Measurements from ENCODE around the gene ANTXRL. TPM values are rescaled to one million over a fixed set of nuclear protein-coding genes. Genes with fewer than 3 reads are reported as not detected.
"Not testable (repeated sequence)": the region's sequence is repeated elsewhere in the genome, so short reads cannot be mapped to it uniquely, and the experiment has no call there.

ANTXRL gene
- total RNA-seq, 2 experiments from 2014 or later = not detected

DNA sequence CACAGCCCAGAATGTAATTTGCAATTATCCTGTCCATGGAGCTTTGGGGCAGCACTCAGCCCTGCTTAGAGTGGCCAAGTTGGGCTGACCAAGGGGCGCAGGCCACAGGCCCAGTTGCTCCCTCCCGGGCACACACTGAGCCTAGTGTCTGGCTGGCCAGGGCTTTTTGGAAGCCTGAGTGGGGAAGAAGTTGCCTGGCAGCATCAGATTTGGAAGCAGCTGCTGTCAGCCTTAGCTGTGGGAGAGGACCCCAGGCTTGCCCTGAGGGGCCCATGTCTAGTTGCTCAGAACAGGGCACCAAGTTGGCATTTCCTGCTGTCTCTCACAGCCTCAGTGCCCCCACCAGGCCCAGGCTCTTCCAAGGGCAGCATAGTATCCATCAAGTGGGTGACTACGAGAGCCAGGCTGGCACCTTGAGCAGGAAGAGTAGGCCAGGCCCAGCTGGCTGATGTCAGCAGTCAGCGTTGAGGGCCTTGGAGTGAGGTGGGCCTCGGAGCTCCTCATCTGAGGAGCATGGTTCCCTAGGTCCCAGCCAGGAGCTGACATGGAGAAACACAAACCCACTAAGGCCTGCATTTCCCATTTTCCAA, 14.4 kb downstream of the ANTXRL start:
- H3K27ac Mint-ChIP-seq = peak overlapping the region; percentile 37
- ChIA-PET CTCF (no interaction called here), POLR2A (no interaction called here)
- no peak overlapping the region for H3K4me3 Mint-ChIP-seq
- H3K36me3 Mint-ChIP-seq (ENCODE audit: low read depth) = no peaks in the 10 kb centered on the region
- ATAC-seq = no peak
- no peaks in the 10 kb centered on the region for H3K27me3 Mint-ChIP-seq (ENCODE audit: low read depth)
- H3K4me1 Mint-ChIP-seq (ENCODE audit: low read depth) = peaks cover 24% of the 10 kb centered on the region
- H3K9me3 Mint-ChIP-seq (ENCODE audit: insufficient read depth) = no peaks in the 10 kb centered on the region
- DNase-seq = no peak

DNA sequence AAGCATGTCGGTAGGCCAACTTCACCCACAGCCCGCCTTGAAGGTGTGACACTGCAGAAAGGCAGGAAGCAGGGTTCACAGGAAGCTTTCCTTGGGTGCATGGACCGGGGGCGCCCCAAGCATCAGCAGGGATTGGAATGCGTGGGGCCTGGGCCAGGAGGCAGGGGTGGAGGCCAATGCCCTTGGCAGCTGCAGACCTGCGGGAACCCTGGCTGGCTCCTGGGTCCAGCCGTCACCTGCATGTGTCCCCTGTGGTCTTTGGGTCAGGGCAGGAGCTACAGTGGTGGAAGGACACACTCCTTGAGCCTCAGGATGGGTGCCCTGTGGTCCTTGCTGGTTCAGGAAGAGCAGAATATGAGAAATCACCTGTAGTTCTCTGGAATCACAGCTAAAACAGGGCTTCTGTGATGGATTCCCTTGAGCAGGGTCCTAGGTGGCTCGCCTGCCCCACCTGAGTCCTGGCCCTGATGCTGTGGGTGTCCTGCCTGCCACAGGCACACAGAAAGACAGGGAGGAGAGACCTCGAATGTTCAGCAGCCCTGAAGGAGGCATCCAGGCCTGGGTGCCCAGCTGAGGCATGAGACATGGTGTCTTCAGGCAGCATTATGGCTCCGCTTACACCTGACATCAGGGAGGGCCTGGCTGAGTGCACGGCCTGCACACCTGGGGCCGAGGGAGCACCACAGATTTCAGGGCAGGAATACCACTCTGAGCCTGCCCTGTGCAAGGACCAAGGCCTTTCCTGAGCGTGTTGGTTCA, 15.1 kb downstream of the ANTXRL start:
- ChIA-PET CTCF (no interaction called here), POLR2A (no interaction called here)
- no peaks in the 10 kb centered on the region for H3K9me3 Mint-ChIP-seq (ENCODE audit: insufficient read depth)
- no peak overlapping the region for H3K4me3 Mint-ChIP-seq
- peaks cover 24% of the 10 kb centered on the region for H3K4me1 Mint-ChIP-seq (ENCODE audit: low read depth)
- ATAC-seq (no peak), DNase-seq (no peak)
- H3K36me3 Mint-ChIP-seq (ENCODE audit: low read depth) = no peaks in the 10 kb centered on the region
- H3K27ac Mint-ChIP-seq = no peak overlapping the region
- peaks cover 2% of the 10 kb centered on the region for H3K27me3 Mint-ChIP-seq (ENCODE audit: low read depth)

DNA sequence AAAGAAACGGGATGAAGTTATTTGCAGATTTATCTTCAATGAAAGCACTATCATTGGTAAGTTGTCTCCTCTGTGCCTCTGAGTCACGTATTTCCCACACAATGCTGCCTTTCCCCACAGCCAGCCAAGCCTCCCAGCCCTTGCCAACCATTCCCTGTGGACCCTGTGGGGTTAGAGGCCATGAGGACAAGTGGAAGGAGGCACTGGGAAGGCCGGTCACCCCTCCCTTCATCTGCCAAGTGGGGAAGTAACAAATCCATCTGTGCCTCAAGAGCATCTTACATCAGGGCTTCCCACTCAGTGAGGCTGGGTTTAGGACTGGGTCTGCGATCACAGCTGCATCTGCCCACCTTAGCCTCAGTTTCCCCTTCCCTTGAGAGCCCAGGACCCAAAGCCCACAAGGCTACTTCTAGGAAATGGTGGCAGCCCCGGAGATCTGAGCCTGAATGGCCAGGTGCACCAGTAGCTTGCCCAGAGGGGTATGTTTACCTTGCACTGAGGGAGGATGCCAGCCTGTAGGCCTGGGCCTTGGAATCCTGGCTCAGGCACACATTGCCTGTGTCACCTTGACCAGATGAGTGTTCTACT, 16.1 kb downstream of the ANTXRL start:
- H3K9me3 Mint-ChIP-seq (ENCODE audit: insufficient read depth); H3K36me3 Mint-ChIP-seq (ENCODE audit: low read depth); ATAC-seq; CTCF ChIA-PET; H3K27me3 Mint-ChIP-seq (ENCODE audit: low read depth); H3K4me3 Mint-ChIP-seq; DNase-seq; POLR2A ChIA-PET; H3K27ac Mint-ChIP-seq: not testable (repeated sequence)
- peaks cover 24% of the 10 kb centered on the region for H3K4me1 Mint-ChIP-seq (ENCODE audit: low read depth)

DNA sequence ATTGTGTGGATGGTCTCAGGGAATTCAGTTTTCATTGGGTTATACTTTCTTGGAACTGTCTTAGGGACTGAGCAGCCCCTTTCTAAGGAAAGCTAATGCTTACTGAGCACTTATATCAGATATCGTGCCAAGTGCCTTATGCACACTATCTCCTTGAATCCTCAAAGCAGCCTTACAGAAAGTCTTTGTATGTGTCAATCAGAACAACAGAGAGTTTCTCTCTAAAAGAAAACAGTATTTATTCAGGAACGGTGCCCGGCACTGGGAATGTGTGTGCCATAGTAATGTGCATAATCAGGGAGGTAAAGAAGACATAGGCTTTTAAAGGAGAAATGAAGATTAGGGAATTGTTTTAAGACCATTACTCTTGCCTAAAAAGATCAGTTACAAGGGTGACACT, 17.3 kb downstream of the ANTXRL start:
- Mint-ChIP-seq H3K9me3 (ENCODE audit: insufficient read depth) (no peaks in the 10 kb centered on the region), H3K4me3 (no peak overlapping the region), H3K27ac (no peak overlapping the region), H3K27me3 (ENCODE audit: low read depth) (peaks cover 2% of the 10 kb centered on the region), H3K4me1 (ENCODE audit: low read depth) (peaks cover 12% of the 10 kb centered on the region), H3K36me3 (ENCODE audit: low read depth) (no peaks in the 10 kb centered on the region)
- POLR2A ChIA-PET = no interaction called here
- no peak for DNase-seq
- CTCF ChIA-PET = no interaction called here
- ATAC-seq = no peak

DNA sequence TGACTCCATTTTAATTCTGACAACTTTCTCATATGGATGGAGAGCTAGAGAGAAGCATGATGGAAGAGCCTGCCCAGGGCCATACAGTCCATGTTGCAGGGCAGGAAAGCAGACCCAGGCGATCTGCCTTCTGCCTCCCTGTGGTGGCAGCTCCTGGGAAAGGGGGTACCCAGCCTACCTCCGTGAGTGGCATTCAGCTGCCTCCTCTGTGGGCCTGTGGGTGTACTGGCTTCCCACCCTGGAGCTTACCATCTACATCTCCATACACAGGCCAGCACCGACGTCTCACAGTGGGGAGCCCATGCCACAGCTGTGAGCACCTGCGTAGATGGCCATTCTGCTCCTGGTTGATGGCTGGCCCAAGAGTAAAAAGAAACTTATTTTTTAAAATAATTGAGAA, 17.9 kb downstream of the ANTXRL start:
- H3K27ac Mint-ChIP-seq; H3K4me3 Mint-ChIP-seq; POLR2A ChIA-PET; DNase-seq; H3K27me3 Mint-ChIP-seq (ENCODE audit: low read depth); CTCF ChIA-PET; ATAC-seq; H3K4me1 Mint-ChIP-seq (ENCODE audit: low read depth); H3K9me3 Mint-ChIP-seq (ENCODE audit: insufficient read depth); H3K36me3 Mint-ChIP-seq (ENCODE audit: low read depth): not testable (repeated sequence)

DNA sequence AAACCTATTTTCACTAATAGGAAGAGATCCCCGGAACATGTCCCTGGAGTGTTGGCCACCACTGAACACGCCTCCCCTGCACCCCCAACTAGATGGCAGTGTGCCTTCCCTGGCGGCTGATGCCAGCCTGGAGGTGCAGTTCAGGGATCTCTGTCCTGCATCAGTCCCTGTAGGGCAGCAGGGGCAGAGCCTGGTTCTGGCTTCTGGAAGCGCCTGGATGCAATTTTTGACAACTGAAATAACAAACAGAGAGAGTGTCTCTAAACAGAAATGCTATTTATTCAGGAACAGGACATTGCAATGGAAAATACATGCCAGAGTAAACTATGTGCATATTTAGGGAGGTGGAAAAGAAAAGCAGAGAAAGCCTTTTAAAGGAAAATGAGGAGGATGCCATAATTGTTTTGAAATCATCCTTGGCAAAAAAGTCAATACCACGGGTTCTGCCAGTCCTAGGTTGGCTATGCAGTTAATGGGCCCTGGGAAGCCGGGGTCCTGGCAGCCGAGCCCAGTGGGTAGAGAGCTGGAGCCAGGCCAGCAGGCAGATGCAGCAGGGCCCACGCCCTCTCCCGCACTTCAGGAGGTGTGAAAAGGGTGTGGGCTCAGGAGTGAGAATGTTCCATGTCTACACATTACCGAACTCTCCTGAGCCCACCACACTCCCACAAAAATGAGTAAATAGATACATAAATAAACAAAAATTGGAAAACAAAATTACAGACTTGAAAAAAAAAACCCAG, 18.5 kb downstream of the ANTXRL start:
- H3K27ac Mint-ChIP-seq = no peak overlapping the region
- peaks cover 4% of the 10 kb centered on the region for H3K4me1 Mint-ChIP-seq (ENCODE audit: low read depth)
- peaks cover 2% of the 10 kb centered on the region for H3K27me3 Mint-ChIP-seq (ENCODE audit: low read depth)
- ATAC-seq (no peak), DNase-seq (no peak)
- no peak overlapping the region for H3K4me3 Mint-ChIP-seq
- CTCF ChIA-PET = no interaction called here
- no peaks in the 10 kb centered on the region for H3K9me3 Mint-ChIP-seq (ENCODE audit: insufficient read depth)
- POLR2A ChIA-PET = no interaction called here
- H3K36me3 Mint-ChIP-seq (ENCODE audit: low read depth) = no peaks in the 10 kb centered on the region

DNA sequence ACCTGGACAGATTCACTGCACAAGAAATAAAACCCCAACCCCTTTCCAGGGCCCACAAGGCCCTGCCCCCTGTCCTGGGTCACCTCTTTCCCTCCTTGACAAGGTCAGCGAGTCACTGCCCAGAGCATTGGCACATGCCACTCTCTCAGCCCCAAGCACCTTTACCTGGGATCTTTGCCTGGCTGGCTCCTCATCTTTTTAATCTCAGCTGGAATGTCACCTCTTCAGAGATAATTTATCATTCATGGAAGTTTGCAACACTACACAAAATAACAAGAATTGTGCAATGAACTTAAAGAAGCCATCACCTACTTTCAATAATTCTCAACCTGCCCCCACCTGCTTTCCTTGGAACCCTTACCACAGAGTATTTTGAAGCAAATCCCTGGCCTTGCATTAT, 19.2 kb downstream of the ANTXRL start:
- peaks cover 2% of the 10 kb centered on the region for H3K27me3 Mint-ChIP-seq (ENCODE audit: low read depth)
- no peak for ATAC-seq
- no peaks in the 10 kb centered on the region for H3K36me3 Mint-ChIP-seq (ENCODE audit: low read depth)
- DNase-seq = no peak
- no peak overlapping the region for H3K4me3 Mint-ChIP-seq
- no peaks in the 10 kb centered on the region for H3K4me1 Mint-ChIP-seq (ENCODE audit: low read depth)
- no peaks in the 10 kb centered on the region for H3K9me3 Mint-ChIP-seq (ENCODE audit: insufficient read depth)
- ChIA-PET POLR2A (no interaction called here), CTCF (no interaction called here)
- no peak overlapping the region for H3K27ac Mint-ChIP-seq

DNA sequence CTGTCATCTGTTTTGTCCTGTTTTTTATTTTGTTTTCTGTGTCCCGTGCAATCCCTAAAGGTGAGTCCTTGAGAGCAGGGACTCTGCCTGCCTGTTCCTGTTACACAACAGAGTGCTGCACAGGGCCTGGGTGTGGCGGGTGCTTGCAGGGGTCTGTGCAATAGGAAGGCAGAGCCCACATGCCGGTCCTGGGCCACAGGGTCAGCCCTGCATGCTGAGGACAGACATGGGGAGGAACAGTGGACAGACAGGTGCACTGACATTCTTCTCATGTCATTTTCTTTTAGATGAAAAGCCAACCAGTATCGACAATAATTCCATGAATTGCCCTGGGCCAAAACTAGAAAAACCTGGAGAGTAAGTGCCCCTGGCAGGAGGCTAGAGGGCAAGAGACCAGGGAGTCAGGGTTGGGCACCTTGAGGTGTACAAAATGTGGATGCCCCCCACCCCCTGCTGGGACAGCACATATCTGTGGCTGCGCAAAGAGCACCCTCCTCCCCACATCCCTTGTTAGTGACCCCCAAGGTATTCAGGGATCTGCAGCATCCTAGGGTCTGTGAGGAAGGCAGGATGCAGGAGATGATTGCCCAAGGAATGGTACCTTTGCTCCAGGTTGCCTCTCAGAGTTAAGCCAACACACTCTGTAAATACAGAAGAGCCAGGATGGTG, 19.9 kb downstream of the ANTXRL start:
- H3K4me1 Mint-ChIP-seq (ENCODE audit: low read depth) = no peaks in the 10 kb centered on the region
- H3K27ac Mint-ChIP-seq = no peak overlapping the region
- no peak for ATAC-seq
- DNase-seq = no peak
- no peaks in the 10 kb centered on the region for H3K9me3 Mint-ChIP-seq (ENCODE audit: insufficient read depth)
- no peak overlapping the region for H3K4me3 Mint-ChIP-seq
- ChIA-PET POLR2A (no interaction called here), CTCF (no interaction called here)
- peaks cover 2% of the 10 kb centered on the region for H3K27me3 Mint-ChIP-seq (ENCODE audit: low read depth)
- no peaks in the 10 kb centered on the region for H3K36me3 Mint-ChIP-seq (ENCODE audit: low read depth)

DNA sequence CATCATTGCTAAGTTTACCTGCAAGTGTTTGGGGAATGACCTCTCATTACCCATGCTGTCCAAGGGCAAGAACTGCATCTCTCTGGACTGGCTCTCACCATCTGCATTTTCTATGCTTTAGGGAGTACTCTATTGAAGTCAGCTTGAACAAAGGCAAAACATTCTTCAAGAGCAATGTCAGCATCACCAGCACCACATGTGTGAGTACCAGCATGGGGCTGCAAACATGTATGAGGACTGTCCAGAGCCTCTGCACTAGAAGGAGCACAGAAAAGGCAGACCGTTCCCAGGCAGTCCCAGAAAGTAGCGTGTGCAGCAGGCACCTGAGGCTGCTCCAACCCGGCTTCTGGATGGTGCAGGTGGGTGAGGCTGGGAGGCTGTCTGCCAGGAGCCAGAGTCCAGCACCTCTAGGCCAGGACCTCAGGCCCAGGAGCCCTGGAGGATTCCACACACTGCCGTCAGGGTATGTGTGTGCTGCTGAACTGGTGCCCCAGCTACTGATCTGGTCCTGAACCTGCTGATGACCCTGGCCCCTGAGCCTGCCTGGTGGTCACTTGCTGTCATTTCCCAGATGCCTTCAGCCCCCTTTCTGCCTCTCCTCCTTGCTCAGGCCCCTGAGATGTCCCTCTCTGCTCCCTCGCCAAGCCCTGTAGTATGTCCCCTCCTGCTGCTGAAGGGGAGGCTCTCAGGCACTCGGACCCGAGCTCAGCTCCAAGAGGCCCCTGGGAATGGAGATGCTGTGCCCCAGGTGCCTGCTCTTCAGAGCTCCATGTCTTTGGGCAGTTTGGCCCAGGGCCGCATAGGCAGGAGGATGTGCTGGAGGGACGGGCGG, 20.7 kb downstream of the ANTXRL start:
- H3K4me1 Mint-ChIP-seq (ENCODE audit: low read depth) = no peaks in the 10 kb centered on the region
- H3K36me3 Mint-ChIP-seq (ENCODE audit: low read depth) = no peaks in the 10 kb centered on the region
- no peak overlapping the region for H3K27ac Mint-ChIP-seq
- H3K4me3 Mint-ChIP-seq = no peak overlapping the region
- DNase-seq (no peak), ATAC-seq (no peak)
- H3K27me3 Mint-ChIP-seq (ENCODE audit: low read depth) = peaks cover 2% of the 10 kb centered on the region
- POLR2A ChIA-PET = no interaction called here
- CTCF ChIA-PET = interaction anchor here (1.0 kb wide), 1 partner anchor 51 kb away, joined by 3 read pairs; no protein-coding TSS in a partner anchor
- no peaks in the 10 kb centered on the region for H3K9me3 Mint-ChIP-seq (ENCODE audit: insufficient read depth)

DNA sequence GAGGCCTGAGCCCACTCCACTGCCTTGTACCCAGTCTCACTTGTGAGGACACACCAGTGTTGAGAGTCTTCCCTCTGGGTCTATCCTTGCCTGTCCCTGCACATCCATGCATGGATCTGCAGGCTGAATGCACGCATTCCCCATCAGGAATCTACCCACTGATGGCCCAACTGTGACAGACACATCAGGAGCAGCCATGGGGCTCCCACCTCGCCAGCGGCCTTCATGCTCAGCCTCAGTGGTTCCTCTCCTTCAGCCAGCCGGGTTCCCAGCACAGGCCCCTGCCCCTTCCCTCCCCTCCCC, 21.3 kb downstream of the ANTXRL start:
- no peak for DNase-seq
- ChIA-PET CTCF (interaction anchor here (1.0 kb wide), 1 partner anchor 52 kb away, joined by 3 read pairs; no protein-coding TSS in a partner anchor), POLR2A (no interaction called here)
- Mint-ChIP-seq H3K27me3 (ENCODE audit: low read depth) (peaks cover 2% of the 10 kb centered on the region), H3K36me3 (ENCODE audit: low read depth) (no peaks in the 10 kb centered on the region), H3K27ac (no peak overlapping the region), H3K4me1 (ENCODE audit: low read depth) (no peaks in the 10 kb centered on the region), H3K4me3 (no peak overlapping the region), H3K9me3 (ENCODE audit: insufficient read depth) (no peaks in the 10 kb centered on the region)
- ATAC-seq = no peak

DNA sequence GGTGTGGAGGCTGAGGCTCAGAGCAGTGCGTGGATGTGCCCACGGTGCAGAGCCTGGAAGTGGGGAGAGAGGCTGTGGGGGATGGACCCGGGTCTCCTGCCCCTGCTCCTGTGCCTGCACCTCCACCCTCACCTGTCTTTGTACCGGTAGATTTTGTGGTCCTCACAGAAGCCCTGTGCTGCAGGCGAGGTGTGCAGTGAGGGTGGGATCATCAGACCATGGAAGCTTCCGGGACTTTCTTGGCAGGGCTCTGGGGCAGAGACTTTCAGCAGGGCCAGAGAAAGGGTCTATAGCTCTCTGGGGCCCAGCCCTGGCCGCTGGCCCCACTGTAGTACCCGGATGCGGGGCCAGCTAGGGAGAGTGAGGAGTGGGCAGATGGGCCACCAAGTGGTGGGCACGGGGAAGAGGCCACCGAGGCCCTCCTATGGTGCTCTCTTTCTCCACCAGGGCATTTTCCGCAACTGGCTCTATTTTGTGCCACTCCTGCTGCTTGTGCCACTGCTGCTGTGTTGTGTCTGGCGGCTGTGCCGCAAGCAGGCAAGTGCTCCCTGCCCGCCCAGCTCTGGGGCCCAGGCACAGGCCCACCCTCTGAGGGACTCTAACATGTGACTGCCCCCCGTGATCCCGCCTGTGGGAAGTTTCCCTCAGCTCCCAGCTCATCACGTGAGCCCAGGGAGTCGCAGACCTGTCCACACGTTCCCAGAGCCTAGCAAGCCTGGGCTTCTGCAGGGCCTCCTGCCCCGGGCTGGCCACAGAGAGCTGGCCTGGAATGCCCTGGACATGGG, 22.1 kb downstream of the ANTXRL start:
- ChIA-PET POLR2A (no interaction called here), CTCF (interaction anchor here (1.0 kb wide), 1 partner anchor 53 kb away, joined by 3 read pairs; no protein-coding TSS in a partner anchor)
- no peaks in the 10 kb centered on the region for H3K36me3 Mint-ChIP-seq (ENCODE audit: low read depth)
- no peaks in the 10 kb centered on the region for H3K4me1 Mint-ChIP-seq (ENCODE audit: low read depth)
- no peaks in the 10 kb centered on the region for H3K9me3 Mint-ChIP-seq (ENCODE audit: insufficient read depth)
- no peak overlapping the region for H3K27ac Mint-ChIP-seq
- DNase-seq = no peak
- H3K4me3 Mint-ChIP-seq = no peak overlapping the region
- no peak for ATAC-seq
- H3K27me3 Mint-ChIP-seq (ENCODE audit: low read depth) = peaks cover 2% of the 10 kb centered on the region
